ENCODE measurements around the gene APOBEC3G.

- TF ChIP-seq, protein P1, sequence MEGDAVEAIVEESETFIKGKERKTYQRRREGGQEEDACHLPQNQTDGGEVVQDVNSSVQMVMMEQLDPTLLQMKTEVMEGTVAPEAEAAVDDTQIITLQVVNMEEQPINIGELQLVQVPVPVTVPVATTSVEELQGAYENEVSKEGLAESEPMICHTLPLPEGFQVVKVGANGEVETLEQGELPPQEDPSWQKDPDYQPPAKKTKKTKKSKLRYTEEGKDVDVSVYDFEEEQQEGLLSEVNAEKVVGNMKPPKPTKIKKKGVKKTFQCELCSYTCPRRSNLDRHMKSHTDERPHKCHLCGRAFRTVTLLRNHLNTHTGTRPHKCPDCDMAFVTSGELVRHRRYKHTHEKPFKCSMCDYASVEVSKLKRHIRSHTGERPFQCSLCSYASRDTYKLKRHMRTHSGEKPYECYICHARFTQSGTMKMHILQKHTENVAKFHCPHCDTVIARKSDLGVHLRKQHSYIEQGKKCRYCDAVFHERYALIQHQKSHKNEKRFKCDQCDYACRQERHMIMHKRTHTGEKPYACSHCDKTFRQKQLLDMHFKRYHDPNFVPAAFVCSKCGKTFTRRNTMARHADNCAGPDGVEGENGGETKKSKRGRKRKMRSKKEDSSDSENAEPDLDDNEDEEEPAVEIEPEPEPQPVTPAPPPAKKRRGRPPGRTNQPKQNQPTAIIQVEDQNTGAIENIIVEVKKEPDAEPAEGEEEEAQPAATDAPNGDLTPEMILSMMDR (optimal IDR thresholded peaks at IDR 0.05 in 1 of 3, IDR thresholded peaks at IDR 0.05 in 1 of 3, conservative IDR thresholded peaks at IDR 0.05 in 1 of 3; ENCODE audit: extremely low read depth in 1 of 3, insufficient read depth in 2 of 3, low read length in 3 of 3): no peak
- TF ChIP-seq EZH2 (IDR thresholded peaks at IDR 0.05; ENCODE audit: low read length): no peak
Measured at GRCh38 chr22:39080052-39080762, 3.1 kb downstream of the APOBEC3G start.

Data from keratinocyte (primary cell).